PC-3 (cell line): ENCODE results near the gene SOAT2.

Source experiments
- EZH2 ChIP-seq: fragments of 300-600 bp; sonication (generic); IDR thresholded peaks from one replicate; pipeline ENCODE4 v1.6.1; 2017; ENCODE audit warnings: antibody characterized with exemption, mild to moderate bottlenecking, low read length; ENCODE audit not compliant: unreplicated experiment
- EZH2phosphoT487 ChIP-seq: fragments of 300-600 bp; sonication (generic); IDR thresholded peaks from 2 replicates; pipeline ENCODE4 v1.6.1; 2018; ENCODE audit warnings: mild to moderate bottlenecking, antibody characterized with exemption, low read length, borderline replicate concordance
- TF ChIP-seq, protein P1 (sequence below): fragments of 300-600 bp; sonication (generic); conservative IDR thresholded peaks from 2 replicates; pipeline ENCODE4 v1.5.1; 2017; ENCODE audit warnings: antibody characterized with exemption, low read depth, mild to moderate bottlenecking, low read length

DNA sequence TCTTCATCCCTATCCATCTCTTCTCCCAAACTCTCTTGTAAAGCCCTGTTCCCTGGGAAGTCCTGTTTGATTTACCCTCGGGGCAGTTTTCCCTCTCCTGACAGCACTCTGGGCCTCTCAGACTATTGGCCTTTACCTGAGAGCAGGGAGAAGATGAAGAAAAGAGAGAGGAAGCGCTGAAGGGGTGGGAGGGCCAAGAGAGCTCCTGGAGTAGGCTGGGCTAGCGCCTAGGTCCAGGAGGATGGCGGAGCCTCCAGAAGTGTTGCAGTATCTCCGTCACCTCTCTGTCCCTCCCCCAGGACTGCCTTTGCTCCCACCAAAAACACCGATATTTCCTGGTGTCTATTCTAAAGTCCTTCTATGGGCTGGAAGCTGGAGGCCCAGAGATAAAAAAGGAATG, 11.5 kb upstream of the SOAT2 start:
- TF ChIP-seq EZH2 = no peak
- TF ChIP-seq, protein P1, sequence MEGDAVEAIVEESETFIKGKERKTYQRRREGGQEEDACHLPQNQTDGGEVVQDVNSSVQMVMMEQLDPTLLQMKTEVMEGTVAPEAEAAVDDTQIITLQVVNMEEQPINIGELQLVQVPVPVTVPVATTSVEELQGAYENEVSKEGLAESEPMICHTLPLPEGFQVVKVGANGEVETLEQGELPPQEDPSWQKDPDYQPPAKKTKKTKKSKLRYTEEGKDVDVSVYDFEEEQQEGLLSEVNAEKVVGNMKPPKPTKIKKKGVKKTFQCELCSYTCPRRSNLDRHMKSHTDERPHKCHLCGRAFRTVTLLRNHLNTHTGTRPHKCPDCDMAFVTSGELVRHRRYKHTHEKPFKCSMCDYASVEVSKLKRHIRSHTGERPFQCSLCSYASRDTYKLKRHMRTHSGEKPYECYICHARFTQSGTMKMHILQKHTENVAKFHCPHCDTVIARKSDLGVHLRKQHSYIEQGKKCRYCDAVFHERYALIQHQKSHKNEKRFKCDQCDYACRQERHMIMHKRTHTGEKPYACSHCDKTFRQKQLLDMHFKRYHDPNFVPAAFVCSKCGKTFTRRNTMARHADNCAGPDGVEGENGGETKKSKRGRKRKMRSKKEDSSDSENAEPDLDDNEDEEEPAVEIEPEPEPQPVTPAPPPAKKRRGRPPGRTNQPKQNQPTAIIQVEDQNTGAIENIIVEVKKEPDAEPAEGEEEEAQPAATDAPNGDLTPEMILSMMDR = no peak
- TF ChIP-seq EZH2phosphoT487 = no peak
